GM23338 (cell line): ENCODE data around the gene KATNAL2. TPM values are rescaled to one million over a fixed set of nuclear protein-coding genes. Genes with fewer than 3 reads are reported as not detected.

ENCODE experiments used
- ATAC-seq: fragments of 200-7000 bp; cut with Tn5 transposase; 3 replicates; pipeline ENCODE4 v1.9.1; 2020
- DNase-seq: peaks from one replicate; pipeline ENCODE4 v3.0.0-alpha.2; 2015; ENCODE audit warnings: low spot score
- H2AFZ ChIP-seq: fragments of 200-600 bp; sonication (generic); 2 replicates; pipeline ENCODE4 v1.8.0; 2016; ENCODE audit warnings: antibody characterized with exemption, mild to moderate bottlenecking, moderate library complexity
- H3F3A ChIP-seq: fragments of 200-600 bp; sonication (generic); replicated peaks from 2 replicates; pipeline ENCODE4 v1.8.0; 2017; ENCODE audit warnings: antibody characterized with exemption, mixed run types, low read depth
- H3K27ac ChIP-seq: fragments of 200-600 bp; sonication (generic); 2 replicates; pipeline ENCODE4 v1.6.1; 2016; ENCODE audit warnings: low read depth
- H3K27me3 ChIP-seq: fragments of 200-600 bp; sonication (generic); 2 replicates; pipeline ENCODE4 v1.8.0; 2016; ENCODE audit warnings: mild to moderate bottlenecking, mixed run types, moderate library complexity; ENCODE audit not compliant: insufficient read depth
- H3K36me3 ChIP-seq: fragments of 200-600 bp; sonication (generic); 2 replicates; pipeline ENCODE4 v1.8.0; 2016; ENCODE audit warnings: mild to moderate bottlenecking; ENCODE audit not compliant: insufficient read depth
- H3K4me1 ChIP-seq: fragments of 200-600 bp; sonication (generic); 2 replicates; pipeline ENCODE4 v1.8.0; 2016; ENCODE audit warnings: mild to moderate bottlenecking, moderate library complexity; ENCODE audit not compliant: insufficient read depth
- H3K4me2 ChIP-seq: fragments of 200-600 bp; sonication (generic); 2 replicates; pipeline ENCODE4 v1.7.1; 2017; ENCODE audit warnings: mixed run types
- H3K4me3 ChIP-seq: fragments of 200-600 bp; sonication (generic); 2 replicates; pipeline ENCODE4 v1.6.1; 2016; ENCODE audit warnings: mixed run types
- H3K79me2 ChIP-seq: fragments of 200-600 bp; sonication (generic); replicated peaks from 2 replicates; pipeline ENCODE4 v1.8.0; 2017; ENCODE audit warnings: mild to moderate bottlenecking; ENCODE audit not compliant: insufficient read depth
- H3K9me2 ChIP-seq: fragments of 200-600 bp; sonication (generic); 2 replicates; pipeline ENCODE4 v1.8.0; 2017; ENCODE audit not compliant: insufficient read depth
- H4K20me1 ChIP-seq: fragments of 200-600 bp; sonication (generic); replicated peaks from 2 replicates; pipeline ENCODE4 v1.8.0; 2017; ENCODE audit warnings: mild to moderate bottlenecking; ENCODE audit not compliant: insufficient read depth
- H3K27ac Mint-ChIP-seq: 2 replicates; pipeline ENCODE4 v1.8.0; 2020; ENCODE audit warnings: inconsistent platforms, mild to moderate bottlenecking, moderate library complexity, mixed read lengths
- H3K27me3 Mint-ChIP-seq: 3 replicates; pipeline ENCODE4 v1.8.0; 2022; ENCODE audit warnings: low read depth, mild to moderate bottlenecking, moderate library complexity, mixed read lengths, inconsistent platforms; ENCODE audit not compliant: insufficient read depth, poor library complexity
- H3K36me3 Mint-ChIP-seq: 3 replicates; pipeline ENCODE4 v1.8.0; 2021; ENCODE audit warnings: low read depth, mild to moderate bottlenecking, inconsistent platforms, moderate library complexity, mixed read lengths
- H3K4me1 Mint-ChIP-seq: 3 replicates; pipeline ENCODE4 v1.8.0; 2020; ENCODE audit warnings: mild to moderate bottlenecking, inconsistent platforms, mixed read lengths
- H3K4me3 Mint-ChIP-seq: 3 replicates; pipeline ENCODE4 v1.8.0; 2021; ENCODE audit warnings: moderate library complexity, mild to moderate bottlenecking, inconsistent platforms, mixed read lengths
- H3K9me3 Mint-ChIP-seq: 3 replicates; pipeline ENCODE4 v1.8.0; 2020; ENCODE audit warnings: moderate library complexity, mild to moderate bottlenecking, inconsistent platforms, mixed read lengths
- CREB1 ChIP-seq: fragments of 250-450 bp; sonication (Bioruptor Pico); IDR thresholded peaks from 2 replicates; pipeline ENCODE4 v1.5.0; 2020; ENCODE audit warnings: low read depth, mild to moderate bottlenecking, moderate library complexity
- CTCF ChIP-seq, 2 experiments: fragments of 200-600 bp in 1 of 2; sonication (generic) in 1 of 2; conservative IDR thresholded peaks; 2 replicates each; pipeline versions ENCODE4 v1.5.1 to v1.6.1; 2016 to 2017; ENCODE audit warnings: antibody characterized with exemption in 2 of 2, low read depth in 2 of 2, mild to moderate bottlenecking in 2 of 2, moderate library complexity in 1 of 2
- EZH2 ChIP-seq: fragments of 200-600 bp; sonication (generic); IDR thresholded peaks from one replicate; pipeline ENCODE4 v1.8.0; 2017; ENCODE audit warnings: antibody characterized with exemption, mild to moderate bottlenecking, low read depth; ENCODE audit not compliant: unreplicated experiment
- EZH2phosphoT487 ChIP-seq: fragments of 200-600 bp; sonication (generic); IDR thresholded peaks from one replicate; pipeline ENCODE4 v1.8.1; 2018; ENCODE audit warnings: antibody characterized with exemption; ENCODE audit not compliant: unreplicated experiment
- JUNB ChIP-seq: IDR thresholded peaks from one replicate; pipeline ENCODE4 v1.6.1; 2016; ENCODE audit warnings: antibody characterized with exemption; ENCODE audit not compliant: unreplicated experiment
- NANOG ChIP-seq: IDR thresholded peaks from 2 replicates; pipeline ENCODE4 v1.6.1; 2016; ENCODE audit warnings: antibody characterized with exemption, borderline replicate concordance
- POLR2AphosphoS5 ChIP-seq: IDR thresholded peaks from 2 replicates; pipeline ENCODE4 v1.6.1; 2016; ENCODE audit warnings: antibody characterized with exemption, low read depth
- STAT1 ChIP-seq: IDR thresholded peaks from one replicate; pipeline ENCODE4 v1.6.1; 2016; ENCODE audit warnings: antibody characterized with exemption; ENCODE audit not compliant: unreplicated experiment
- ZNF114 ChIP-seq: fragments of 250-450 bp; sonication (Bioruptor Pico); IDR thresholded peaks from 2 replicates; pipeline ENCODE4 v1.5.0; 2020; ENCODE audit warnings: mild to moderate bottlenecking, moderate library complexity
- ZNF331 ChIP-seq: fragments of 250-450 bp; sonication (Bioruptor Pico); IDR thresholded peaks from 2 replicates; pipeline ENCODE4 v1.5.0; 2020; ENCODE audit warnings: low read depth, mild to moderate bottlenecking, moderate library complexity
- ZNF462 ChIP-seq: fragments of 250-450 bp; sonication (Bioruptor Pico); IDR thresholded peaks from 2 replicates; pipeline ENCODE4 v1.5.0; 2020; ENCODE audit warnings: mild to moderate bottlenecking, moderate library complexity
- polyA plus RNA-seq: library from polyadenylated mRNA; unstranded; fragments of >200 nt; fragmentation: Nextera tagmentation; extraction: Ambion mirVana; gene quantifications from 2 replicates; pipeline ENCODE4 v1.2.1, GENCODE V29; 2016
- total RNA-seq: library from RNA; depleted of rRNA; stranded (reverse); fragments of >200 nt; shearing (Covaris generic); gene quantifications from 2 replicates; pipeline ENCODE4 v1.2.3, GENCODE V29; 2014
- TF ChIP-seq, protein P1 (sequence below): IDR thresholded peaks from one replicate; pipeline ENCODE4 v1.6.1; 2018; ENCODE audit warnings: antibody characterized with exemption; ENCODE audit not compliant: unreplicated experiment
- TF ChIP-seq, protein P2 (sequence below): IDR thresholded peaks from 2 replicates; pipeline ENCODE4 v1.6.1; 2016; ENCODE audit warnings: antibody characterized with exemption

KATNAL2 gene
- total and polyA plus RNA-seq, 2 experiments from 2014 or later: 11.8 TPM

DNA sequence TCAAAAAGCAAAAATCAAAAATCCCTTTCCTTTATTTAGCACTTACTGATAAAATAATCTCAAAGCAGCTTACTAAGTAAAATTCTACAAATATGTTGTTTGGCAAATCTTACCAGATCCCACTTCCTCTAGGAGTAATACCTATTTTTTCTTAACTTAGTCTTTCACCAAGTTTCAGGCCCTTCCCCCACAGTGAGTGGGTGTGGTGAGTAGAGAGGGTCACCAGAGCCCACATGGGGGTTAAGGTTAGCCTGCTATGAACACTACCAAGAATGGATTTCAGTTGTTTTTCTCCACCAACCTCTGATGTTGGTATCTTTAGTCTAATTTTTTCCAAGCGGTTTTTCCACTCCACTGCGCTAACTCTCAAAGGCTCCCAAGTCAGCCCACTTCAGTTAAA is 23.3 kb upstream of the KATNAL2 start:
- Histone ChIP-seq H3K79me2 (peaks cover 98% of the 10 kb centered on the region), H3F3A (no peaks in the 10 kb centered on the region)
- H3K4me3 Mint-ChIP-seq: no peak overlapping the region

More for the DNA sequence above, 23.3 kb upstream of the KATNAL2 start:
- TF ChIP-seq EZH2 (no peak), CTCF (conservative IDR thresholded peaks at IDR 0.05; ENCODE audit: low read depth in 2 of 2) (no peak), CREB1 (no peak), JUNB (no peak), STAT1 (no peak), ZNF114 (no peak), EZH2phosphoT487 (no peak), NANOG (no peak), ZNF331 (CRISPR knock-in tag) (no peak), POLR2AphosphoS5 (no peak), ZNF462 (CRISPR knock-in tag) (no peak)
- TF ChIP-seq, protein P1, sequence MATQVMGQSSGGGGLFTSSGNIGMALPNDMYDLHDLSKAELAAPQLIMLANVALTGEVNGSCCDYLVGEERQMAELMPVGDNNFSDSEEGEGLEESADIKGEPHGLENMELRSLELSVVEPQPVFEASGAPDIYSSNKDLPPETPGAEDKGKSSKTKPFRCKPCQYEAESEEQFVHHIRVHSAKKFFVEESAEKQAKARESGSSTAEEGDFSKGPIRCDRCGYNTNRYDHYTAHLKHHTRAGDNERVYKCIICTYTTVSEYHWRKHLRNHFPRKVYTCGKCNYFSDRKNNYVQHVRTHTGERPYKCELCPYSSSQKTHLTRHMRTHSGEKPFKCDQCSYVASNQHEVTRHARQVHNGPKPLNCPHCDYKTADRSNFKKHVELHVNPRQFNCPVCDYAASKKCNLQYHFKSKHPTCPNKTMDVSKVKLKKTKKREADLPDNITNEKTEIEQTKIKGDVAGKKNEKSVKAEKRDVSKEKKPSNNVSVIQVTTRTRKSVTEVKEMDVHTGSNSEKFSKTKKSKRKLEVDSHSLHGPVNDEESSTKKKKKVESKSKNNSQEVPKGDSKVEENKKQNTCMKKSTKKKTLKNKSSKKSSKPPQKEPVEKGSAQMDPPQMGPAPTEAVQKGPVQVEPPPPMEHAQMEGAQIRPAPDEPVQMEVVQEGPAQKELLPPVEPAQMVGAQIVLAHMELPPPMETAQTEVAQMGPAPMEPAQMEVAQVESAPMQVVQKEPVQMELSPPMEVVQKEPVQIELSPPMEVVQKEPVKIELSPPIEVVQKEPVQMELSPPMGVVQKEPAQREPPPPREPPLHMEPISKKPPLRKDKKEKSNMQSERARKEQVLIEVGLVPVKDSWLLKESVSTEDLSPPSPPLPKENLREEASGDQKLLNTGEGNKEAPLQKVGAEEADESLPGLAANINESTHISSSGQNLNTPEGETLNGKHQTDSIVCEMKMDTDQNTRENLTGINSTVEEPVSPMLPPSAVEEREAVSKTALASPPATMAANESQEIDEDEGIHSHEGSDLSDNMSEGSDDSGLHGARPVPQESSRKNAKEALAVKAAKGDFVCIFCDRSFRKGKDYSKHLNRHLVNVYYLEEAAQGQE: no peak
- TF ChIP-seq, protein P2, sequence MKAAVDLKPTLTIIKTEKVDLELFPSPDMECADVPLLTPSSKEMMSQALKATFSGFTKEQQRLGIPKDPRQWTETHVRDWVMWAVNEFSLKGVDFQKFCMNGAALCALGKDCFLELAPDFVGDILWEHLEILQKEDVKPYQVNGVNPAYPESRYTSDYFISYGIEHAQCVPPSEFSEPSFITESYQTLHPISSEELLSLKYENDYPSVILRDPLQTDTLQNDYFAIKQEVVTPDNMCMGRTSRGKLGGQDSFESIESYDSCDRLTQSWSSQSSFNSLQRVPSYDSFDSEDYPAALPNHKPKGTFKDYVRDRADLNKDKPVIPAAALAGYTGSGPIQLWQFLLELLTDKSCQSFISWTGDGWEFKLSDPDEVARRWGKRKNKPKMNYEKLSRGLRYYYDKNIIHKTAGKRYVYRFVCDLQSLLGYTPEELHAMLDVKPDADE: no peak
- H2AFZ ChIP-seq: no peak overlapping the region
- Mint-ChIP-seq H3K9me3 (peaks cover 18% of the 10 kb centered on the region), H3K4me1 (peaks cover 23% of the 10 kb centered on the region), H3K27me3 (no peaks in the 10 kb centered on the region), H3K36me3 (peaks cover 46% of the 10 kb centered on the region), H3K27ac (no peak overlapping the region)
- ATAC-seq (no peak), DNase-seq (no peak)
- H3K27me3 ChIP-seq: no peaks in the 10 kb centered on the region
- no peak overlapping the region for H3K4me2 ChIP-seq
- no peak overlapping the region for H3K27ac ChIP-seq
- H4K20me1 ChIP-seq: peaks cover 11% of the 10 kb centered on the region; the same call in 1 of the 2 replicates
- H3K9me2 ChIP-seq: no peaks in the 10 kb centered on the region
- H3K4me1 ChIP-seq: peaks cover 23% of the 10 kb centered on the region
- H3K4me3 ChIP-seq: no peak overlapping the region
- peaks cover 11% of the 10 kb centered on the region for H3K36me3 ChIP-seq
